Keratinocyte (primary cell): ENCODE results near the gene PNRC1. TPM values are rescaled to one million over a fixed set of nuclear protein-coding genes. Genes with fewer than 3 reads are reported as not detected.

Experiments
- DNase-seq: peaks from one replicate; pipeline ENCODE4 v3.0.0-alpha.2; 2011; ENCODE audit warnings: low read depth, missing footprints, low spot score
- FAIRE-seq: peaks from 2 replicates; lab custom pipeline; 2011; peaks lifted over from hg19 to GRCh38; lab: Jason Lieb, UNC
- H2AFZ ChIP-seq: 2 replicates; pipeline ENCODE4 v1.6.0; 2012; ENCODE audit warnings: low read length, control low read depth, inconsistent platforms; ENCODE audit not compliant: control insufficient read depth
- H3K27ac ChIP-seq: 2 replicates; pipeline ENCODE4 v1.5.1; 2011; ENCODE audit warnings: low read length; ENCODE audit not compliant: control insufficient read depth, insufficient read depth
- H3K27me3 ChIP-seq: 3 replicates; pipeline ENCODE4 v1.6.0; 2011; ENCODE audit warnings: low read length; ENCODE audit not compliant: control insufficient read depth, insufficient read depth; ENCODE audit errors: extremely low read depth
- H3K36me3 ChIP-seq, 2 experiments: 2 replicates in 1 of 2; 3 replicates in 1 of 2; pipeline ENCODE4 v1.5.1; 2011; ENCODE audit warnings: low read length in 2 of 2, mild to moderate bottlenecking in 1 of 2; ENCODE audit not compliant: control insufficient read depth in 2 of 2, insufficient read depth in 2 of 2; ENCODE audit errors: extremely low read depth in 1 of 2
- H3K4me1 ChIP-seq: 3 replicates; pipeline ENCODE4 v1.5.1; 2011; ENCODE audit warnings: low read length; ENCODE audit not compliant: control insufficient read depth, insufficient read depth; ENCODE audit errors: extremely low read depth
- H3K4me2 ChIP-seq: 3 replicates; pipeline ENCODE4 v1.6.0; 2011; ENCODE audit warnings: low read depth, low read length; ENCODE audit not compliant: control insufficient read depth, insufficient read depth; ENCODE audit errors: extremely low read depth
- H3K4me3 ChIP-seq, 3 experiments: fragments of 200-600 bp in 1 of 3; sonication (generic) in 1 of 3; 2 replicates in 2 of 3; 3 replicates in 1 of 3; pipeline ENCODE4 v1.5.1; 2011 to 2016; ENCODE audit warnings: low read length in 3 of 3, mild to moderate bottlenecking in 3 of 3, control low read depth in 2 of 3, inconsistent platforms in 1 of 3, low read depth in 1 of 3, mixed read lengths in 1 of 3, mixed run types in 1 of 3, moderate library complexity in 1 of 3; ENCODE audit not compliant: control insufficient read depth in 2 of 3, insufficient read depth in 2 of 3; ENCODE audit errors: extremely low read depth in 1 of 3
- H3K79me2 ChIP-seq: 2 replicates; pipeline ENCODE4 v1.6.0; 2012; ENCODE audit warnings: low read length; ENCODE audit not compliant: control insufficient read depth, insufficient read depth
- H3K9ac ChIP-seq: 3 replicates; pipeline ENCODE4 v1.6.0; 2011; ENCODE audit warnings: low read length; ENCODE audit not compliant: control insufficient read depth, insufficient read depth; ENCODE audit errors: extremely low read depth
- H3K9me1 ChIP-seq: 3 replicates; pipeline ENCODE4 v1.6.0; 2011; ENCODE audit warnings: low read length; ENCODE audit not compliant: control insufficient read depth, insufficient read depth; ENCODE audit errors: extremely low read depth
- H3K9me3 ChIP-seq: 2 replicates; pipeline ENCODE4 v1.5.1; 2012; ENCODE audit warnings: low read depth, low read length; ENCODE audit not compliant: control insufficient read depth
- H4K20me1 ChIP-seq: 3 replicates; pipeline ENCODE4 v1.6.0; 2011; ENCODE audit warnings: low read length; ENCODE audit not compliant: control insufficient read depth, insufficient read depth; ENCODE audit errors: extremely low read depth
- EZH2 ChIP-seq: IDR thresholded peaks from one replicate; pipeline ENCODE4 v1.6.1; 2012; ENCODE audit warnings: inconsistent platforms, mild to moderate bottlenecking, low read length, moderate library complexity
- dilution Hi-C: fragments of 300-500 bp; cut with MboI; formaldehyde crosslinking; loops from one replicate; pipeline ENCODE4 v1.7.0; 2020; ENCODE audit warnings: low sequenced_read_pairs; ENCODE audit not compliant: extremely low pct_ligation_motif_present
- polyA plus RNA-seq, 5 experiments: library from polyadenylated mRNA; depleted of rRNA in 3 of 5; stranded (reverse) in 3 of 5; stranded (forward) in 1 of 5; unstranded in 1 of 5; fragments of >200 nt; gene quantifications; 1 replicate in 1 of 5; 2 replicates in 3 of 5; 3 replicates in 1 of 5; pipeline versions ENCODE4 v1.2.1 to v1.2.3, GENCODE V29; 2011 to 2012; ENCODE audit warnings: missing spikeins in 2 of 5, low read depth in 1 of 5, low replicate concordance in 1 of 5
- TF ChIP-seq, protein P1 (sequence below), 3 experiments: IDR thresholded peaks in 1 of 3; conservative IDR thresholded peaks in 1 of 3; optimal IDR thresholded peaks in 1 of 3; 2 replicates in 2 of 3; 3 replicates in 1 of 3; pipeline versions ENCODE3 to v1.5.1; 2011; ENCODE audit warnings: low read length in 3 of 3, mild to moderate bottlenecking in 3 of 3, moderate library complexity in 2 of 3, control low read depth in 1 of 3, inconsistent platforms in 1 of 3; ENCODE audit not compliant: insufficient read depth in 2 of 3; ENCODE audit errors: extremely low read depth in 1 of 3

Gene PNRC1
- polyA plus RNA-seq, 1 donor (not counting 4 experiments of a cell fraction or from before 2014, with no cell fraction given) = 34.6 TPM

DNA sequence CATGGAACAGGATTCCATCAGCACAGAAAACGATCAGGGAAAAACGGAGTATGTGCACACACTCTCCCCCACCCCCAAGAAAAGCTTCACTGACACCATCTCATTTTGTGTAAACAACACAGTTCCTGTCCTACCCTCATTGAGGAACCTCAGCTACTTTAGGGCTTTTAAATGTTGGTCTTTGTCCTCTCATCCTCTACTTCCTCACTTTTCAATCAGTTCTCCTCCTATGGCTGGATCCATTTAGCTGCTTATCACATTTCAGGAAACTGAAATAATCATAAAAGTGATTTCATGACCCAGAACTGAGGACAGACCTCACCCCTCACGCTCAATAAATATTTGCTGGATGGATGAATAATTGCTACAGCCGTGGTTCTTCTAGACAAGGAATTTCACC is 33.1 kb upstream of the PNRC1 start:
- Histone ChIP-seq H3K4me3 (no peak overlapping the region), H3K4me1 (no peaks in the 10 kb centered on the region), H4K20me1 (no peaks in the 10 kb centered on the region), H3K27me3 (no peaks in the 10 kb centered on the region), H3K36me3 (no peaks in the 10 kb centered on the region), H3K9me1 (no peaks in the 10 kb centered on the region), H2AFZ (no peak overlapping the region), H3K79me2 (no peaks in the 10 kb centered on the region), H3K4me2 (no peak overlapping the region), H3K27ac (no peak overlapping the region), H3K9me3 (no peaks in the 10 kb centered on the region), H3K9ac (no peak overlapping the region)
- dilution Hi-C loops = no loop called here
- TF ChIP-seq, protein P1, sequence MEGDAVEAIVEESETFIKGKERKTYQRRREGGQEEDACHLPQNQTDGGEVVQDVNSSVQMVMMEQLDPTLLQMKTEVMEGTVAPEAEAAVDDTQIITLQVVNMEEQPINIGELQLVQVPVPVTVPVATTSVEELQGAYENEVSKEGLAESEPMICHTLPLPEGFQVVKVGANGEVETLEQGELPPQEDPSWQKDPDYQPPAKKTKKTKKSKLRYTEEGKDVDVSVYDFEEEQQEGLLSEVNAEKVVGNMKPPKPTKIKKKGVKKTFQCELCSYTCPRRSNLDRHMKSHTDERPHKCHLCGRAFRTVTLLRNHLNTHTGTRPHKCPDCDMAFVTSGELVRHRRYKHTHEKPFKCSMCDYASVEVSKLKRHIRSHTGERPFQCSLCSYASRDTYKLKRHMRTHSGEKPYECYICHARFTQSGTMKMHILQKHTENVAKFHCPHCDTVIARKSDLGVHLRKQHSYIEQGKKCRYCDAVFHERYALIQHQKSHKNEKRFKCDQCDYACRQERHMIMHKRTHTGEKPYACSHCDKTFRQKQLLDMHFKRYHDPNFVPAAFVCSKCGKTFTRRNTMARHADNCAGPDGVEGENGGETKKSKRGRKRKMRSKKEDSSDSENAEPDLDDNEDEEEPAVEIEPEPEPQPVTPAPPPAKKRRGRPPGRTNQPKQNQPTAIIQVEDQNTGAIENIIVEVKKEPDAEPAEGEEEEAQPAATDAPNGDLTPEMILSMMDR (optimal IDR thresholded peaks at IDR 0.05 in 1 of 3, IDR thresholded peaks at IDR 0.05 in 1 of 3, conservative IDR thresholded peaks at IDR 0.05 in 1 of 3; ENCODE audit: extremely low read depth in 1 of 3, insufficient read depth in 2 of 3, low read length in 3 of 3) = no peak
- TF ChIP-seq EZH2 = no peak
- FAIRE-seq (no peak), DNase-seq (no peak)

DNA sequence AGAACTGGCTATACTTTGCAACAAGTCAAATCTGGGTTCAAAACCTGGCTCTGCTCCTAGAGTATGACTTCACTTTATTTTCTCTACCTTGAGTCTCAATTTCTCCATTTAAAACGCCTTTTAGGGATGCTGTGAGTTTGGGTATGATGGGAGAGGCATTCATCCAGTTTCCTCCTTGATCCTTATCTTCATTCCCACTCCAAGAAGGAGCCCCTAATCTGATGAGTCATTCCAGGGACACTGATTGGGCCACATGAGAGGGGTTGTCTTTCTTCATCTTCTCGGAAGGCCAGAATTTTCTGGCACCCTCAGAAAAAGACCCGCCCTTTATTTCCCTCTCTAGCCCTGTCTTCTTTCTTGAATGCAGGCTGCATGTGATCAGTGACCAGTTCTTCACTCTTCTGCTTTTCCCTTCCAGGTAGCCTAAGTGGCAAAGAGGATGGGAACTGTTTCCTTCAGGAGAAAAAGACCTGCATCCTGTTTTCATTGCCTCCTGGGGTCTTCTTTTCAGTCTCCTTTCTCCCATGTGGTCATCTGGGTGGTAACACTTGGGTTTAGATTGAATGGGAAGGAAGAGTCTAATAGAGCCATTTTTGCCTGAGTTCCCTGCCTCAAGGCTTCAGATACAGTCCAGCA is 32.1 kb upstream of the PNRC1 start:
- Histone ChIP-seq H3K36me3 (no peaks in the 10 kb centered on the region), H2AFZ (no peak overlapping the region), H3K4me1 (no peaks in the 10 kb centered on the region), H3K27ac (no peak overlapping the region), H3K9ac (no peak overlapping the region), H3K4me2 (no peak overlapping the region), H3K9me1 (no peaks in the 10 kb centered on the region), H3K4me3 (no peak overlapping the region), H3K79me2 (no peaks in the 10 kb centered on the region), H3K9me3 (no peaks in the 10 kb centered on the region), H3K27me3 (no peaks in the 10 kb centered on the region), H4K20me1 (no peaks in the 10 kb centered on the region)
- no peak for TF ChIP-seq EZH2
- TF ChIP-seq, protein P1 (optimal IDR thresholded peaks at IDR 0.05 in 1 of 3, IDR thresholded peaks at IDR 0.05 in 1 of 3, conservative IDR thresholded peaks at IDR 0.05 in 1 of 3; ENCODE audit: extremely low read depth in 1 of 3, insufficient read depth in 2 of 3, low read length in 3 of 3) = no peak
- DNase-seq (no peak), FAIRE-seq (no peak)
- dilution Hi-C loops = no loop called here
